ENCODE results near the gene RCL1. TPM values are rescaled to one million over a fixed set of nuclear protein-coding genes. Genes with fewer than 3 reads are reported as not detected.

RCL1 gene
- polyA plus RNA-seq, 1 experiment: 5.1 TPM

GRCh38 chr9:4796988-4797853, 4.5 kb downstream of the RCL1 start:
- Histone ChIP-seq H3K36me3 (ENCODE audit: control insufficient read depth, insufficient read depth, low read length) (no peaks in the 10 kb centered on the region), H3K4me3 (ENCODE audit: low read depth, low read length) (no peak overlapping the region), H3K27me3 (ENCODE audit: control insufficient read depth, insufficient read depth, low read length) (no peaks in the 10 kb centered on the region)
- DNase-seq (ENCODE audit: low read depth): no peak
- ChIA-PET CTCF (interaction anchor here (0.7 to 1.9 kb wide), 11 partner anchors 8 to 188 kb away, joined by 3 to 6 read pairs (median 4); partner anchors contain the start of gene JAK2), POLR2A (no interaction called here)
- TF ChIP-seq CTCF (IDR thresholded peaks at IDR 0.05; ENCODE audit: insufficient read depth, low read depth, low read length): peak; percentile 83

- no peaks in the 10 kb centered on the region for H3K36me3 ChIP-seq (ENCODE audit: control insufficient read depth, insufficient read depth, low read length)
- no peak overlapping the region for H3K4me3 ChIP-seq (ENCODE audit: low read depth, low read length)
- ChIA-PET POLR2A (no interaction called here), CTCF (interaction anchor here (0.6 to 1.9 kb wide), 6 partner anchors 20 to 116 kb away, joined by 3 to 5 read pairs (median 4); no protein-coding TSS in a partner anchor)
- DNase-seq (ENCODE audit: low read depth): no peak
- no peak for TF ChIP-seq CTCF (IDR thresholded peaks at IDR 0.05; ENCODE audit: insufficient read depth, low read depth, low read length)
- no peaks in the 10 kb centered on the region for H3K27me3 ChIP-seq (ENCODE audit: control insufficient read depth, insufficient read depth, low read length)
Measured at GRCh38 chr9:4797854-4798150, 5.1 kb downstream of the RCL1 start.

GRCh38 chr9:4798281-4799032, 5.7 kb downstream of the RCL1 start:
- no peak for DNase-seq (ENCODE audit: low read depth)
- TF ChIP-seq CTCF (IDR thresholded peaks at IDR 0.05; ENCODE audit: insufficient read depth, low read depth, low read length): no peak
- CTCF ChIA-PET: interaction anchor here (0.6 kb wide), 1 partner anchor 117 kb away, joined by 3 read pairs; no protein-coding TSS in a partner anchor

GRCh38 chr9:4799033-4799430, 6.3 kb downstream of the RCL1 start:
- no peak for TF ChIP-seq CTCF (IDR thresholded peaks at IDR 0.05; ENCODE audit: insufficient read depth, low read depth, low read length)
- DNase-seq (ENCODE audit: low read depth): no peak
- Histone ChIP-seq H3K27me3 (ENCODE audit: control insufficient read depth, insufficient read depth, low read length) (no peaks in the 10 kb centered on the region), H3K4me3 (ENCODE audit: low read depth, low read length) (no peak overlapping the region), H3K36me3 (ENCODE audit: control insufficient read depth, insufficient read depth, low read length) (no peaks in the 10 kb centered on the region)
- CTCF ChIA-PET: no interaction called here
- POLR2A ChIA-PET: no interaction called here

More at GRCh38 chr9:4798281-4799032, 5.7 kb downstream of the RCL1 start:
- H3K36me3 ChIP-seq (ENCODE audit: control insufficient read depth, insufficient read depth, low read length): no peaks in the 10 kb centered on the region
- POLR2A ChIA-PET: no interaction called here
- no peaks in the 10 kb centered on the region for H3K27me3 ChIP-seq (ENCODE audit: control insufficient read depth, insufficient read depth, low read length)
- no peak overlapping the region for H3K4me3 ChIP-seq (ENCODE audit: low read depth, low read length)

GRCh38 chr9:4799775-4800174, 7.0 kb downstream of the RCL1 start:
- Histone ChIP-seq H3K36me3 (ENCODE audit: control insufficient read depth, insufficient read depth, low read length) (no peaks in the 10 kb centered on the region; the same call in 1 of the 2 replicates), H3K27me3 (ENCODE audit: control insufficient read depth, insufficient read depth, low read length) (no peaks in the 10 kb centered on the region), H3K4me3 (ENCODE audit: low read depth, low read length) (no peak overlapping the region)
- ChIA-PET CTCF (no interaction called here), POLR2A (no interaction called here)
- DNase-seq (ENCODE audit: low read depth): no peak
- no peak for TF ChIP-seq CTCF (IDR thresholded peaks at IDR 0.05; ENCODE audit: insufficient read depth, low read depth, low read length)
